Fibroblast of villous mesenchyme (primary cell): ENCODE results near the gene RYR1. TPM values are rescaled to one million over a fixed set of nuclear protein-coding genes. Genes with fewer than 3 reads are reported as not detected.

Source experiments
- DNase-seq: peaks from one replicate; pipeline ENCODE4 v3.0.0-alpha.2; 2010; ENCODE audit warnings: low read depth
- H3K4me3 ChIP-seq: 2 replicates; pipeline ENCODE4 v1.5.1; 2011; ENCODE audit warnings: low read depth, mild to moderate bottlenecking, low read length
- CTCF ChIP-seq: IDR thresholded peaks from 2 replicates; pipeline ENCODE4 v1.5.1; 2012; ENCODE audit warnings: low read depth, mild to moderate bottlenecking, low read length; ENCODE audit not compliant: insufficient read depth
- total RNA-seq: library from RNA; depleted of rRNA; stranded (reverse); fragments of >200 nt; gene quantifications from 2 replicates; pipeline ENCODE4 v1.2.3, GENCODE V29; 2012

RYR1 gene
- total RNA-seq, 1 donor: under 0.01 TPM

GRCh38 chr19:38386971-38387549 lies 46.4 kb upstream of the RYR1 start:
- no peak for DNase-seq
- peak overlapping the region; percentile 85 for H3K4me3 ChIP-seq
- no peak for TF ChIP-seq CTCF

- DNase-seq: peak; percentile 97
- peak within 1 kb of the TSS; percentile 85 for H3K4me3 ChIP-seq
- no peak for TF ChIP-seq CTCF
These were observed 45.7 kb upstream of the RYR1 start, which contains the start of gene GGN for GRCh38 chr19:38387550-38388348. Gene GGN, minus strand, starts transcription at chr19:38388034. Its CDS starts 773 bp downstream, at chr19:38387261.

GRCh38 chr19:38388349-38389100 lies 45.0 kb upstream of the RYR1 start, which contains the start of gene SPRED3:
Gene SPRED3, plus strand, starts transcription at chr19:38388697. Its CDS starts 1,606 bp downstream, at chr19:38390303.
- peak; percentile 77 for DNase-seq
- no peak for TF ChIP-seq CTCF
- peak within 1 kb of the TSS; percentile 85 for H3K4me3 ChIP-seq

- H3K4me3 ChIP-seq: peak overlapping the region; percentile 85
- DNase-seq: peak; percentile 69
- no peak for TF ChIP-seq CTCF
These were observed 44.2 kb upstream of the RYR1 start for GRCh38 chr19:38389101-38389925.

GRCh38 chr19:38389957-38390924 lies 43.2 kb upstream of the RYR1 start:
- DNase-seq: no peak
- H3K4me3 ChIP-seq: peak overlapping the region; percentile 85
- TF ChIP-seq CTCF: no peak
